AG04449 (cell line): ENCODE measurements around the gene COPE.

ENCODE experiments used
- CTCF ChIA-PET: fragments of 350-600 bp; formaldehyde crosslinking; extraction: SDS; loops from one replicate; lab custom pipeline; 2021; ENCODE audit warnings: antibody characterized with exemption; lab: Yijun Ruan, JAX
- POLR2A ChIA-PET: fragments of 400-600, 350-600 bp; formaldehyde crosslinking; extraction: SDS; loops from one replicate; lab custom pipeline; 2020; ENCODE audit warnings: antibody characterized with exemption, inconsistent platforms; lab: Yijun Ruan, JAX
- DNase-seq: peaks from one replicate; pipeline ENCODE4 v3.0.0-alpha.2; 2010; ENCODE audit warnings: low read depth, low spot score
- H3K4me3 ChIP-seq: 2 replicates; pipeline ENCODE4 v1.5.1; 2011; ENCODE audit warnings: low read depth, mild to moderate bottlenecking, control low read depth, low read length
- TF ChIP-seq, protein P1 (sequence below): IDR thresholded peaks from one replicate; pipeline ENCODE4 v1.5.1; 2011; ENCODE audit warnings: mild to moderate bottlenecking, moderate library complexity, low read length, control low read depth, inconsistent platforms; ENCODE audit not compliant: insufficient read depth; ENCODE audit errors: missing control alignments

Gene COPE

DNA sequence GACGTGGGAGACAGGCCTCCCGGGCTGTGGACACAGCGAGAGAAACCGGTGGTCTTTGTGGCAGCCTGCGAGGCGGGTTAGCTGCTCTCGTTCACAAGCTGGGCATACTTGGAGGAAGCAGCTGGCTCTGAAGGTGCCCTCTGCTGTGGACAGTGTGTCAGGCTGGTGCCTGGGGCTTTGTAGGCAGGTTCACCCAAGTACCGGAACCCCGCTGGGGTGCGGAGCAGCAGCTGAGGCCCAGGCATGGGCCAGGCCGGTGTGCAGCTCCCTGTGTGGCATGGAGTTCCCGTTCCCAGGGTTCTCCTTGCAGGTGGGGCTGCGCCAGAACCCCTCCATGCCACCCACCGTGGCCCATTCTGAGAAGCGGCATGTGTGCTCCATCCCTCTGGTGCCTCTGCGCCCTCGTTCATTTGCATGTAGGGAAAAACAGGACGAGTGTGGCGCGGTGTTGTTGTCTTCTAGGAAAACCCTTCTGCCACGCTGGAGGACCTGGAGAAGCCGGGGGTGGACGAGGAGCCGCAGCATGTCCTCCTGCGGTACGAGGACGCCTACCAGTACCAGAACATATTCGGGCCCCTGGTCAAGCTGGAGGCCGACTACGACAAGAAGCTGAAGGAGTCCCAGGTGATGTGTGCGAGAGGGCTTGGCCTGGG, 67.4 kb downstream of the COPE start:
- CTCF ChIA-PET, result interaction anchor here (6.6 to 13.0 kb wide), 3 partner anchors 10 to 260 kb away, joined by 149 to 286 read pairs (median 249); partner anchors contain the start of genes REX1BD and UPF1
- DNase-seq, result no peak
- POLR2A ChIA-PET, result no interaction called here
- TF ChIP-seq, protein P1, sequence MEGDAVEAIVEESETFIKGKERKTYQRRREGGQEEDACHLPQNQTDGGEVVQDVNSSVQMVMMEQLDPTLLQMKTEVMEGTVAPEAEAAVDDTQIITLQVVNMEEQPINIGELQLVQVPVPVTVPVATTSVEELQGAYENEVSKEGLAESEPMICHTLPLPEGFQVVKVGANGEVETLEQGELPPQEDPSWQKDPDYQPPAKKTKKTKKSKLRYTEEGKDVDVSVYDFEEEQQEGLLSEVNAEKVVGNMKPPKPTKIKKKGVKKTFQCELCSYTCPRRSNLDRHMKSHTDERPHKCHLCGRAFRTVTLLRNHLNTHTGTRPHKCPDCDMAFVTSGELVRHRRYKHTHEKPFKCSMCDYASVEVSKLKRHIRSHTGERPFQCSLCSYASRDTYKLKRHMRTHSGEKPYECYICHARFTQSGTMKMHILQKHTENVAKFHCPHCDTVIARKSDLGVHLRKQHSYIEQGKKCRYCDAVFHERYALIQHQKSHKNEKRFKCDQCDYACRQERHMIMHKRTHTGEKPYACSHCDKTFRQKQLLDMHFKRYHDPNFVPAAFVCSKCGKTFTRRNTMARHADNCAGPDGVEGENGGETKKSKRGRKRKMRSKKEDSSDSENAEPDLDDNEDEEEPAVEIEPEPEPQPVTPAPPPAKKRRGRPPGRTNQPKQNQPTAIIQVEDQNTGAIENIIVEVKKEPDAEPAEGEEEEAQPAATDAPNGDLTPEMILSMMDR, result no peak
- no peak overlapping the region for H3K4me3 ChIP-seq

DNA sequence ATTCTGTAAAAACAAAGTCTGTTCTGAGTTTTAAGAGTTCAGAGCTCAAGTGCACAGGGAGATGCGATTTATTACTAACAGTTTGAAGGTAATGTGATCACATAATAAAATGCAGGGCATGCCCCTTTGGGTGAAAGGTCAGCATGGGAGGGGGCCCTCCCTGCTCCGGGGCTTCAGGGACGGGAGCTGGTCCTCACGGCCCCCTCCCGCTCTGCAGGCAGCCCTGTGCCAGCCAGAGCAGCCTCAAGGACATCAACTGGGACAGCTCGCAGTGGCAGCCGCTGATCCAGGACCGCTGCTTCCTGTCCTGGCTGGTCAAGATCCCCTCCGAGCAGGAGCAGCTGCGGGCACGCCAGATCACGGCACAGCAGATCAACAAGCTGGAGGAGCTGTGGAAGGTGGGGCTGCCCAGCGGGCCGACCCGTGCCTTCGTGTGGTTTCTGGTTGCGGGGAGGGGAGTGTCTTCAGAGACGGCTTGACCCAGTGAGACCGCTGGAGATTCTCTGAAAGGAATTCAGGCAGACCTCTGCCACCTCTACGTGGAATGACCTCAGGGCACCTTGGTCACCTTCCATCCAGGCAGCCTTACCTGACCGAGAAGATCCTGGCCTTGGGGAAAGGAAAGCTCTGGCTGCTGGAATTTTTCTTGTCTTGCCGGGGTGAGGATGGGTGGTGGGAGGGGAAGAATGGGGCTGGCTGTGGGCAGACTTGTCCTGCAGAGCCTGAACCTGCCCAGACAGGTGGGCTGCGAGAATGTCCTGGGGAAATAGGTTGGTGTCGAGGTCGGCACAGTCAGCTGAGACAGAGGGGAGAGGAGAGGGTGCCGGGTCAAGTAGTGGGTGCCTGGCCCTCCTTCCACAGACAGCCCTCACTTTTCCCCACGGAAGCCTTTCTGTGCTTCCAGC, 68.5 kb downstream of the COPE start:
- CTCF ChIA-PET, result interaction anchor here (1.8 to 13.0 kb wide), 4 partner anchors 11 to 259 kb away, joined by 5 to 286 read pairs (median 199); partner anchors contain the start of genes REX1BD and UPF1
- POLR2A ChIA-PET, result no interaction called here
- no peak overlapping the region for H3K4me3 ChIP-seq
- no peak for DNase-seq
- TF ChIP-seq, protein P1, result no peak

DNA sequence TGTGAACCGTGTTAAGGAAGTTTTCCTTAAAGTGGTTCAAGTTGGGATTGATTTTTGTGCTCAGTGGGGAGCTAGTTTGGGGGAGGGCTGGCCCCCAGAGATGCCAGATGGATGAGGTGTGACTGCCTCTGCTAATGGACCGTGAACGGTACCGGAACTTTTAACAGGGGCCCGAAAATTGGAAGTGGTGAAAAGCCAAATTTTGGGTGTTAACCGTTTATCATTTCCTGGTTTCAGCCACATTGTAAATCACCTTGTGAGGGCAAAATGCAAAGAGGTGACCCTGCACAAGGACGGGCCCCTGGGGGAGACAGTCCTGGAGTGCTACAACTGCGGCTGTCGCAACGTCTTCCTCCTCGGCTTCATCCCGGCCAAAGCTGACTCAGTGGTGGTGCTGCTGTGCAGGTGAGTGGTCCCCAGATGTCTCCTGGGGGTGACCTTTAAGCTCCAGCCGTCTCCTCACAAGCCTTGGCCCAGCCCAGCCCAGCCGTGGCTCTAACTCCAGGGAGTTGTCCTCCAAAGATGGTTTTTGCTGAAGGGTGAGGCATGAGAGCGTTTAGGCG, 69.3 kb downstream of the COPE start:
- TF ChIP-seq, protein P1, result no peak
- no peak overlapping the region for H3K4me3 ChIP-seq
- DNase-seq, result no peak
- ChIA-PET POLR2A (no interaction called here), CTCF (interaction anchor here (0.9 to 13.0 kb wide), 5 partner anchors 12 to 291 kb away, joined by 3 to 286 read pairs (median 149); partner anchors contain the start of genes REX1BD and UPF1)
